ENCODE data around the gene TSTD1. TPM values are rescaled to one million over a fixed set of nuclear protein-coding genes. Genes with fewer than 3 reads are reported as not detected.
A peak's percentile ranks its signal among the peaks of the same experiment; 100 is the strongest.

TSTD1 gene
- total RNA-seq, 1 donor from 2014 or later: 7.2 TPM

- H3K36me3 Mint-ChIP-seq (ENCODE audit: low read depth): no peaks in the 10 kb centered on the region
- no peak overlapping the region for H3K27ac Mint-ChIP-seq (ENCODE audit: unreplicated experiment)
- H3K4me1 Mint-ChIP-seq: no peaks in the 10 kb centered on the region
- no peaks in the 10 kb centered on the region for H3K9me3 Mint-ChIP-seq
- no peak overlapping the region for H3K4me3 Mint-ChIP-seq
- no peak for DNase-seq (ENCODE audit: low read depth, low spot score)
- TF ChIP-seq, protein P1, sequence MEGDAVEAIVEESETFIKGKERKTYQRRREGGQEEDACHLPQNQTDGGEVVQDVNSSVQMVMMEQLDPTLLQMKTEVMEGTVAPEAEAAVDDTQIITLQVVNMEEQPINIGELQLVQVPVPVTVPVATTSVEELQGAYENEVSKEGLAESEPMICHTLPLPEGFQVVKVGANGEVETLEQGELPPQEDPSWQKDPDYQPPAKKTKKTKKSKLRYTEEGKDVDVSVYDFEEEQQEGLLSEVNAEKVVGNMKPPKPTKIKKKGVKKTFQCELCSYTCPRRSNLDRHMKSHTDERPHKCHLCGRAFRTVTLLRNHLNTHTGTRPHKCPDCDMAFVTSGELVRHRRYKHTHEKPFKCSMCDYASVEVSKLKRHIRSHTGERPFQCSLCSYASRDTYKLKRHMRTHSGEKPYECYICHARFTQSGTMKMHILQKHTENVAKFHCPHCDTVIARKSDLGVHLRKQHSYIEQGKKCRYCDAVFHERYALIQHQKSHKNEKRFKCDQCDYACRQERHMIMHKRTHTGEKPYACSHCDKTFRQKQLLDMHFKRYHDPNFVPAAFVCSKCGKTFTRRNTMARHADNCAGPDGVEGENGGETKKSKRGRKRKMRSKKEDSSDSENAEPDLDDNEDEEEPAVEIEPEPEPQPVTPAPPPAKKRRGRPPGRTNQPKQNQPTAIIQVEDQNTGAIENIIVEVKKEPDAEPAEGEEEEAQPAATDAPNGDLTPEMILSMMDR (conservative IDR thresholded peaks at IDR 0.05): no peak
- H3K27me3 Mint-ChIP-seq (ENCODE audit: low read depth): no peaks in the 10 kb centered on the region
These were observed 37.2 kb downstream of the TSTD1 start for GRCh38 chr1:161001525-161001924.

- DNase-seq (ENCODE audit: low read depth, low spot score): no peak
- TF ChIP-seq, protein P1 (conservative IDR thresholded peaks at IDR 0.05): no peak
- Mint-ChIP-seq H3K4me1 (no peaks in the 10 kb centered on the region), H3K36me3 (ENCODE audit: low read depth) (no peaks in the 10 kb centered on the region), H3K9me3 (no peaks in the 10 kb centered on the region), H3K4me3 (no peak overlapping the region), H3K27ac (ENCODE audit: unreplicated experiment) (no peak overlapping the region), H3K27me3 (ENCODE audit: low read depth) (no peaks in the 10 kb centered on the region)
These were observed 37.9 kb downstream of the TSTD1 start for GRCh38 chr1:161000736-161001480.

DNA sequence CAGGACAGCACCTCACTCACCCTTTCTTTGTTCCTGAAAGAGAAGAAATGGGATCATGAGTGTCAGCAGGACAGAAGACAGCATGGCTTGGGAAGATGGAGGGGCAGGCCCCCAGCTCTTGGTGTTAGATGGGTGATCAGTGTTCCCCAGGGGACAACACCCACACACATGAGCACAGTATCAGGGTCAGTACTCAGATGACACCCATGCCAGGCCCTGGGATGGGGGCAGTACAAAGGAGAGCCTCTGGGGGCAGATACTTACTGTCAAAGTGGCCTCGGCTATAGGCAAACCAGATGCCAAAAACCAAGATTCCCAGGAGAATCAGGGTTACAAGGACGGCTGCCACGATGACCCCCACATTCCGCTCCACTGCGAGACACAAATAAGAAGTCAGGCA lies 39.4 kb downstream of the TSTD1 start:
- H3K36me3 Mint-ChIP-seq (ENCODE audit: low read depth): no peaks in the 10 kb centered on the region
- H3K27ac Mint-ChIP-seq (ENCODE audit: unreplicated experiment): no peak overlapping the region
- H3K4me3 Mint-ChIP-seq: no peak overlapping the region
- no peaks in the 10 kb centered on the region for H3K9me3 Mint-ChIP-seq
- DNase-seq (ENCODE audit: low read depth, low spot score): no peak
- TF ChIP-seq, protein P1 (conservative IDR thresholded peaks at IDR 0.05): no peak
- H3K4me1 Mint-ChIP-seq: no peaks in the 10 kb centered on the region
- no peaks in the 10 kb centered on the region for H3K27me3 Mint-ChIP-seq (ENCODE audit: low read depth)

DNA sequence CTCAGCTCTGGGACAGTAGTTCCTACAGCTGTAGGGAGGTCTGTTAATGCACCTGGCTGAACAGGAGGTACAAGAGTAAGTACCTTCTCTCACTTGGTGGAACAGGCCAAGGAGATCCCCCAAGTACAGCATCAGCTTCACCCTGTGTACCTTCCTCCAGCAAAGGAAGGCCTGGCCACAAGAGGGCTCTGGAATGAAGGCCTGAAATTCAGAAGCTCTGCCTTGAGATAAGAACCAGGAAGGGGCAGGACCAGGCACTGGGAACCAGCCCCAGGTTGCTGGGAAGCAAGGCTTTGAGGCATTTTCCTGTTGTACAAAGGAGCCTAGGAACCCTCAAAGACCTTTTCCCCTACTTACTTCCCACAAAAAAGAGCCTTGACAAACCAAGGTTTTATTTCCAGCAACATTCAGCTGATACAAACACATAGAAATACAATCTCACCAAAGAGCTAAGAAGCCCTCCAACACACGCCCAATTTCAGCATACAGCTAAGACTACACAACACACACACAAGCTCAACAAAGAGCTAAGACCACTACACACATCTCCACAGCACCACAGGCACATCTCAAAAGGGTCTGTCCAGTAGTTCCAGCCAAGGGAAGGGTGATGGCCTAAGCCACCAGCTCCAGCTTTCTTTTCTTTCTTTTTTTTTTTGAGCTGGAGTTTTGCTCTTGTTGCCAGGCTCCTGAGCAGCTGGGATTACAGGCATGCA lies 41.3 kb downstream of the TSTD1 start:
- Mint-ChIP-seq H3K9me3 (no peaks in the 10 kb centered on the region), H3K27ac (ENCODE audit: unreplicated experiment) (no peak overlapping the region), H3K4me3 (no peak overlapping the region), H3K4me1 (no peaks in the 10 kb centered on the region), H3K27me3 (ENCODE audit: low read depth) (no peaks in the 10 kb centered on the region), H3K36me3 (ENCODE audit: low read depth) (no peaks in the 10 kb centered on the region)
- TF ChIP-seq, protein P1 (conservative IDR thresholded peaks at IDR 0.05): peak; percentile 64
- DNase-seq (ENCODE audit: low read depth, low spot score): peak; percentile 36

- Mint-ChIP-seq H3K36me3 (ENCODE audit: low read depth) (no peaks in the 10 kb centered on the region), H3K4me1 (no peaks in the 10 kb centered on the region), H3K27ac (ENCODE audit: unreplicated experiment) (no peak overlapping the region), H3K4me3 (no peak overlapping the region), H3K9me3 (no peaks in the 10 kb centered on the region), H3K27me3 (ENCODE audit: low read depth) (no peaks in the 10 kb centered on the region)
- TF ChIP-seq, protein P1 (conservative IDR thresholded peaks at IDR 0.05): no peak
- DNase-seq (ENCODE audit: low read depth, low spot score): no peak
These were observed 42.6 kb downstream of the TSTD1 start for GRCh38 chr1:160996178-160996577.
